Choroid plexus epithelial cell (primary cell): ENCODE data around the gene AP1M1.
A peak's percentile ranks its signal among the peaks of the same experiment; 100 is the strongest.

Experiments
- DNase-seq: peaks from one replicate; pipeline ENCODE4 v3.0.0-alpha.2; 2010; ENCODE audit warnings: low read depth
- H3K4me3 ChIP-seq: 2 replicates; pipeline ENCODE4 v1.5.1; 2011; ENCODE audit warnings: low read depth, mild to moderate bottlenecking, control low read depth, low read length, moderate library complexity
- TF ChIP-seq, protein P1 (sequence below): conservative IDR thresholded peaks from 2 replicates; pipeline ENCODE4 v1.5.1; 2011; ENCODE audit warnings: low read depth, mild to moderate bottlenecking, control low read depth, inconsistent platforms, low read length, moderate library complexity

Gene AP1M1

DNA sequence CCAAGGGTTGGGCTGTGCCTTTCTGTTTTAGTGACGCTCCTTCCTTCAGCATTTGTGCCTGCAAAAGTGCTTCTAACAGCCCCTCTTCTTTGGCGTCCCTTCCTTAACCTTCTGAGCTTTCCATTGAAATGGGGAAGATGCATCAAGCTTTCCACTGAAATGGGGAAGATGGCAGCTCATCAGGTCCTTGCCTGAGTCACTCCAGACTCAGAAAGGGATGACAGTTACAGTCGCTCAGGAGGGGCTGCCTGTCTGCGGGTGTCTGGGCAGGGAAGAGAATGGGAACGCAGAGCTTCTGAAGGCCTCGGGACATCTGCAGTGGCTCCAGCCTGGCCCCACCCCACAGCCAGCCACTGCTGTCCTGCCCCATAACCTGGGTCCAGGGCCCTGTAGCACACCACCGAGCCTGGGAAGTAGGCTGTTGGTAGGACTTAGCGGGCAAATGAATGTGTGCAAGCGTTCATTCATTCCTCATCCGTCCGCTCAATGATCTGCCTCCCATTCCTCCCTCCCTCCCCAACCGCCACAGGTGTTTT lies 9.8 kb downstream of the AP1M1 start:
- DNase-seq: no peak
- TF ChIP-seq, protein P1, sequence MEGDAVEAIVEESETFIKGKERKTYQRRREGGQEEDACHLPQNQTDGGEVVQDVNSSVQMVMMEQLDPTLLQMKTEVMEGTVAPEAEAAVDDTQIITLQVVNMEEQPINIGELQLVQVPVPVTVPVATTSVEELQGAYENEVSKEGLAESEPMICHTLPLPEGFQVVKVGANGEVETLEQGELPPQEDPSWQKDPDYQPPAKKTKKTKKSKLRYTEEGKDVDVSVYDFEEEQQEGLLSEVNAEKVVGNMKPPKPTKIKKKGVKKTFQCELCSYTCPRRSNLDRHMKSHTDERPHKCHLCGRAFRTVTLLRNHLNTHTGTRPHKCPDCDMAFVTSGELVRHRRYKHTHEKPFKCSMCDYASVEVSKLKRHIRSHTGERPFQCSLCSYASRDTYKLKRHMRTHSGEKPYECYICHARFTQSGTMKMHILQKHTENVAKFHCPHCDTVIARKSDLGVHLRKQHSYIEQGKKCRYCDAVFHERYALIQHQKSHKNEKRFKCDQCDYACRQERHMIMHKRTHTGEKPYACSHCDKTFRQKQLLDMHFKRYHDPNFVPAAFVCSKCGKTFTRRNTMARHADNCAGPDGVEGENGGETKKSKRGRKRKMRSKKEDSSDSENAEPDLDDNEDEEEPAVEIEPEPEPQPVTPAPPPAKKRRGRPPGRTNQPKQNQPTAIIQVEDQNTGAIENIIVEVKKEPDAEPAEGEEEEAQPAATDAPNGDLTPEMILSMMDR: no peak
- H3K4me3 ChIP-seq: no peak overlapping the region

DNA sequence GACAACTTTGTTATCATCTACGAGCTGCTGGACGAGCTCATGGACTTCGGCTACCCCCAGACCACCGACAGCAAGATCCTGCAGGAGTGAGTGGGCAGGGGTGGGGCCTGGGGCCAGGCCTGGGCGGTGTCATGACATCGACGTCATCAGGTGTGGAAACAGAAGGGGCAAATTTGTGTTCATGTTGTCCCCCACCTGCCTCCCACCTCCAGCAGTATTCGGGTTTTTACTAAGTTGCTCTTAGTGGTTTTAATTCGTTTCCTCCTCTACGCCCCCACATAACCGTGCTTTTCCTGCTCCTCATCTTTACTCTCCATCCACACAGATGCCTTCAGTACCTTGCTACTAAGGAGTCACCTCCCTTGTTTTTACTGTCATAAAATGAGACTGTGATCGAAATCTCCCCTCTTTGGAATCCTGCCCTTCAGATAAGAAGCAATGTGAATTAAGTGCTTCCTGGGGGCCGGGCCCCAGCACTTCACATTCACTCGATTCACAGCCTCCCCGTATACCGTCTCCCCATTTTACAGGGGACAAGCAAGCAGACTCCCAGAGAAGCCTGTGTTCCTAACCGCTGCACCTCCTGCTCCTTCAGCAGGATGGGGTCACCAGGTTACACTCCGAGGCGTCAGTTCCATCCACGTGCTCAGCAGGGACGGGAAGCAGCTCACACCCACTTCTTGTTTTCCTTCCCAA lies 10.5 kb downstream of the AP1M1 start:
- no peak for DNase-seq
- H3K4me3 ChIP-seq: no peak overlapping the region
- TF ChIP-seq, protein P1: no peak

DNA sequence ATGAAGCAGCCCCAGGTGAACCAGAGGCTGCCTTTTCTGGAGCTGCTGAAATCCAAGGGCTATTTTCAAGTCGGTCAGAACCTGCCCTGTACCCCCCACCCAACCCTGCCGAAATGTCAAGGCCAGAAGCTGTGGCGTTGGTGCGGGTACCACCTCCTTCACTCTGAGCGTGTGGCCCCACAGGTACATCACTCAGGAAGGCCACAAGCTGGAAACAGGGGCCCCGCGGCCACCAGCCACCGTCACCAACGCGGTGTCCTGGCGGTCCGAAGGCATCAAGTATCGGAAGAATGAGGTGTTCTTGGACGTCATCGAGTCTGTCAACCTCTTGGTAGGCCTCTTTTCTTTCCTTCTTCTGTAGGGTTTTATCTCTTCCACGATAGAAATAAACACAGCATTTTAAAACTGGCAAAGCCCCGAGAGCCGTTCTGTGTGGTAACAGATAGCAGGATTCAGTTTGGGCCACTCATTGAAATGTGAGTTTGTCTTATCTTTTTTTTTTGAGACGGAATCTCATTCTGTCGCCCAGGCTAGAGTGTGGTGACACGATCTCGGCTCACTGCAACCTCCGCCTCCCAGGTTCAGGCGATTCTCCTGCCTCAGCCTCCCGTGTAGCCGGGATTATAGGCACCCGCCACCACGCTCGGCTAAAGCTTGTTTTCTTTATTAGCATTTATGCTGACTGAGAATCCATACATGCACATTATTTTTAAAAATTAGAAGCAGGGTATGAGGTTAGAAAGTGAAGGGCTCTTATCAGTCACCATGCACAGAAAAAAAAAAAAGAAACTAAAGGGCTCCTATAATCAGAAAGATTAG lies 11.3 kb downstream of the AP1M1 start:
- H3K4me3 ChIP-seq: no peak overlapping the region
- no peak for DNase-seq
- TF ChIP-seq, protein P1: no peak

DNA sequence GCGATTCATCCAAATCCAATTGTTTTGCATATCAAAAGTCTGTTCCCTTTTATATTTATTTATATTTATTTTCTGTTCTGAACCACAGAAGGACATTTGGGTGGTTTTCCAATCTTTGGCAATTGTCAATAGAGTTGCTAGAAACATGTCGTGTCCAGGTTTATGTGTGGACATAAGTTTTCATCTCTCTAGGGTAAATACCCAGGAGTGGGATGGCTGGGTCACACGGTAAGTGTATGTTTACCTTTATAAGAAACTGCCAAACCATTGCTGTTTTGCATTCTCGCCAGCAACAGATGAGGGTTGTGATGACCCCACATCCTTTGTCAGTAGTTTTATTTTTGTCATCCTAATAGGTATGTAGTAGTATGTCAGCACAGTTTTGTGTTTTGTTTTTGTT lies 12.5 kb downstream of the AP1M1 start:
- TF ChIP-seq, protein P1: no peak
- no peak for DNase-seq
- H3K4me3 ChIP-seq: no peak overlapping the region

DNA sequence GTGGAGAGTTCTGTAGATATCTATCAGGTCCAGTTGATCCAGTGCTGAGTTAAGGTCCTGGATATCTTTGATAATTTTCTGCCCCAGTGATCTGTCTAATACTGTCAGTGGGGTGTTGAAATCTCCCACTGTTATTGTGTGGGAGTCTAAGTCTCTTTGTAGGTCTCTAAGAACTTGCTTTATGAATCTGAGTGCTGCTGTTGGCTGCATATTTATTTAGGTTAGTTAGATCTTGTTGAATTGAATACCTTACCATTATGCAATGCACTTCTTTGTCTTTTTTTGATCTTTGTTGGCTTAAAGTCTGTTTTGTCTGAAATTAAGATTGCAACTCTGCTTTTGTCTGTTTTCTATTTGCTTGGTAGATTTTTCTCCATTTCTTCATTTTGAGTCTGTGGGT lies 15.4 kb downstream of the AP1M1 start:
- DNase-seq: peak; percentile 48
- H3K4me3 ChIP-seq: no peak overlapping the region
- TF ChIP-seq, protein P1: no peak

DNA sequence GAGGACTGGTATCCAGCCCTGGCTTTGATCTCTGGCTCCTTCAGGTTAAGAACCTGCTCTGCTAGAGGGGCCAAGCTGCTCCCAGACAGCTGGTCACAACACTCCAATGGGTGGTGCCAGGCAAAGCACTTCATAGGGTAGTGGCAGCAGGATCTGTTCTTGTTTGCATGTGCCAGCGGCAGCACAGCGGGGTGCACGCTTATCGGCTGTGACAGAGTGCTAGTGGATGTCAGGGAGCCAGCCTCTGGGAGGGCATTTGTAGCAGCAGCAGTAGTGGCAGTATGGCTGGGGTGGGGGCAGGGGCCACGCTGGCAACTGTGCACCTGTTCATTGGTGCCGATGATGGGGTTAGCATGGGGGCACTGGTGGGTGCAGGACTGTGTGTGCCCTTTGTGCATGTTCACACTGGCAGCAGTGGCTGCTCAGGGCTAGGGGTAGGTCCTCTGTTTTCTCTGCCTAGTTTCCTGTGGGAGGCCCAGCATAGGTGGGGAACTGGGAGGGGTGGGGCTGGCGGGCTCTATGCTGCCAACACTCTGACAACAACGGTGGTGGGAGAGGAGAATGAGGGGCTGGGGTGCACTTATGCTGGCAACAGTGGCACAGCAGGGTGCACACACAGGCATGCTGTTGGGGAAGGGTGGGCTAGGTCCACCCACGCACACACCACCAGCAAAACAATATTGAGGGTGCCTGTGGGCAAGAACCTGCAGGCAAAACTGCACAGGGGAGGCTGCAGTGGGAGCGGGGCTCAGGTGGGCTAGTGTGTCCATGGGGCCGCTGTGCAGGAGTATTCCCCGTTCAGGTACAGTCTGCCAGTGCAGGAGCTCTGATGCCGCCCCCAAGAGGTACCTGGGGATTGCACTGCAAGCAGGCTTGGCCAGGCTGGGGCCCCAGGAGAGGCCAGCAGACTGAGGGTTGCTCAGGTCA lies 19.3 kb downstream of the AP1M1 start:
- DNase-seq: no peak
- no peak overlapping the region for H3K4me3 ChIP-seq
- TF ChIP-seq, protein P1: no peak
